ENCODE results near the gene HGS.

Gene HGS

GRCh38 chr17:81720267-81721071, 36.7 kb downstream of the HGS start:
- DNase-seq (ENCODE audit: low read depth): no peak
- no peak overlapping the region for H3K4me3 ChIP-seq (ENCODE audit: low read length)
- TF ChIP-seq CTCF (conservative IDR thresholded peaks at IDR 0.05; ENCODE audit: low read depth, low read length): no peak

GRCh38 chr17:81722184-81723120, 38.6 kb downstream of the HGS start:
- H3K4me3 ChIP-seq (ENCODE audit: low read length): no peak overlapping the region
- no peak for DNase-seq (ENCODE audit: low read depth)
- no peak for TF ChIP-seq CTCF (conservative IDR thresholded peaks at IDR 0.05; ENCODE audit: low read depth, low read length)

GRCh38 chr17:81723651-81724209, 39.9 kb downstream of the HGS start:
- no peak overlapping the region for H3K4me3 ChIP-seq (ENCODE audit: low read length)
- DNase-seq (ENCODE audit: low read depth): no peak
- TF ChIP-seq CTCF (conservative IDR thresholded peaks at IDR 0.05; ENCODE audit: low read depth, low read length): no peak

- no peak for DNase-seq (ENCODE audit: low read depth)
- TF ChIP-seq CTCF (conservative IDR thresholded peaks at IDR 0.05; ENCODE audit: low read depth, low read length): no peak
- H3K4me3 ChIP-seq (ENCODE audit: low read length): no peak overlapping the region
These were observed 41.6 kb downstream of the HGS start for GRCh38 chr17:81725439-81725838.

GRCh38 chr17:81726004-81726403, 42.2 kb downstream of the HGS start:
- TF ChIP-seq CTCF (conservative IDR thresholded peaks at IDR 0.05; ENCODE audit: low read depth, low read length): no peak
- no peak overlapping the region for H3K4me3 ChIP-seq (ENCODE audit: low read length)
- DNase-seq (ENCODE audit: low read depth): no peak

GRCh38 chr17:81727324-81728031, 43.7 kb downstream of the HGS start:
- no peak for DNase-seq (ENCODE audit: low read depth)
- TF ChIP-seq CTCF (conservative IDR thresholded peaks at IDR 0.05; ENCODE audit: low read depth, low read length): no peak
- no peak overlapping the region for H3K4me3 ChIP-seq (ENCODE audit: low read length)

Data from retinal pigment epithelial cell (primary cell).